Stimulated activated CD8-positive, alpha-beta memory T cell treated with anti-CD3 and anti-CD28 coated beads, Interleukin-4, amount 100 ng/mL, for 1 hour (primary cell): ENCODE measurements around the gene REC114.
"Not testable (repeated sequence)": the region's sequence is repeated elsewhere in the genome, so short reads cannot be mapped to it uniquely, and the experiment has no call there.

Experiments
- DNase-seq, 2 donors: peaks; one replicate each; pipeline ENCODE4 v3.0.0-alpha.2; 2020; ENCODE audit warnings: low read depth in 2 of 2, low spot score in 1 of 2

The REC114 gene

DNA sequence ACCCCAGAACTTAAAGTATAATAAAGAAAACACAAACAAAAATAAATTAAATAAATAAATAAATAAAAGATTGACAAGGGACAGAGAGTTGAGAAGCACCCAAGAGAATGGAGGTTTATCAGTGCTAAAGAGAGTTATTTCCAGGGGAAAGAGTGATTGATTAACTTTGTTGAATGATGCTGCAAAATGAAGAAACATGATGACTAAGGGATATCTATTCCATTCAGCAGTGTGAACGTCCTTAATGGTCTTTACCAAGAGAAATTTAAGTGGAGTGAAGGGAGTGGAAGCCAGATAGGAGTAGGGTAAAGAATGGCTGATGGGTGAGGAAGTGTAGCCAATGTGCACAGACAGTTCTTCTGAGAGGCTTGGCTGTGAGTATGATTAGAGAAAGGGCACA, 11.1 kb downstream of the REC114 start:
- no peak for DNase-seq

DNA sequence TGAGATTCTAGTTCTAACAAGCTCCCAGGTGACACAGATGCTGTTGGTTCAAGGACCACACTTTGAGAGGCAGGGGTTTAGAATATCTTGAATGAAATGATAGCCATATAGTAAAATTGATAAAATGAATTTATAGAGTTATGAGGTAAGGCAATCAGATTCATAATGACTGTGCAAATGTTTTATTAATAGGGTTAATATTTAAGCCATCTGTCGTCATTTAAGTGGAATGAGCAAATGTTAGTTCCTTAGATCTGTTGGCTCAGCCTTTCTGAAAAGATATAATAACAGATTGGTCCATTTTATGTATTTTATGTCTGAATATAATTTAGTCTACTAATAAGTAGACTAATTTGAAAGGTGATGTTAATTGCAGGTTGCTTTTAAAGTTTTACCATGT, 12.9 kb downstream of the REC114 start:
- DNase-seq: no peak

DNA sequence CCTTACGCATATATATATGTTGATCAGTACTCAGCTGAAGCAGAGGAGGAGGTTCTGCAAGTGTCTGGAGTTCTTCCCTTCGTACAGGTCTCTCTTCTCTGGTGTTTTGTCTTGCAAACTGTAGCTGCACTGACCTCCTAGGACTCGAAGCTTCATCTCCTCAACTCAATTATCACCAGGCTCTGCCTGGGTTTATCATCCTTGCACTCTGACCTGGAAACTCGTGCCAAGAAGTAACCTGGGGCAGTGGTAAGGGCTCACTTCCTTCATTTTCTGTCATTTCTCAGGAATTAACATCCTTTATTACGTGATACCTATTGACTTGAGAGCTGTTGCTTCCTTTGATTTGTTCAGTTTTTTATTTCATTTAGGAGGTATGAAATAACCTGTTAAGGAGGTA, 14.4 kb downstream of the REC114 start:
- DNase-seq: no peak

DNA sequence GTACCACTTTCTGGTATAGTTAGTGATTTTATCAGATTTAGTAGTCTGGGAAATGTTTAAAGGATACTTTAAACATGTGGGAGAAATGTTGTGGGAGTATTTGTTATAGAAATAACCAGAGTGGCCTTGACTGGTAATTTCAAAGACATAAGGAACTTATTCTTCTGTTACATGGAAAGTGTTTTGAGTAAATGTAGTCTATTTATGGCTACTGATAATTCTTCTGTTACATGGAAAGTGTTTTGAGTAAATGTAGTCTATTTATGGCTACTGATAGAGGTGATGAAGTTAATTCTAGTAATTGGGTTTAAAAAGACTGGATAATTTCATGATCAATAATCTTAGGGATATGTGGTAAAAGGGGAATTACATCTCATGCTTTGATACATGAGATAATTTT, 17.7 kb downstream of the REC114 start:
- DNase-seq: no peak

DNA sequence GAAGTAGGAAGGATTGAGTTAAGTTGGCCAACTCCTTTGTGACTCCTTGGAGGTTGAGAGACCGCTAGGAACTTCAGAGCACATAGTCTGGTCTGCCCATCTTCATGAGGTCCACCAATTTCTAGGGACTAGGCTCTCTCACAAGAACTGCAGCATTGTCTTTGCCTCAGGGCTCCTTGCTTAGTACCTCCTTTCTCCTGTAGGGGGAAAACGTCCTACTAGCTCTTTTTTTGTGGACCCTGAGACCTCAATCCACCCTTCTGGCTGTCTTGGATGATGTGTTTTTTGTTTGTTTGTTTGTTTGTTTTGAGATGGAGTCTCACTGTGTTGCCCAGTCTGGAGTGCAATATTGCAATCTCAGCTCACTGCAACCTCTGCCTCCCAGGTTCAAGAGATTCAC, 21.6 kb downstream of the REC114 start:
- DNase-seq: no peak

DNA sequence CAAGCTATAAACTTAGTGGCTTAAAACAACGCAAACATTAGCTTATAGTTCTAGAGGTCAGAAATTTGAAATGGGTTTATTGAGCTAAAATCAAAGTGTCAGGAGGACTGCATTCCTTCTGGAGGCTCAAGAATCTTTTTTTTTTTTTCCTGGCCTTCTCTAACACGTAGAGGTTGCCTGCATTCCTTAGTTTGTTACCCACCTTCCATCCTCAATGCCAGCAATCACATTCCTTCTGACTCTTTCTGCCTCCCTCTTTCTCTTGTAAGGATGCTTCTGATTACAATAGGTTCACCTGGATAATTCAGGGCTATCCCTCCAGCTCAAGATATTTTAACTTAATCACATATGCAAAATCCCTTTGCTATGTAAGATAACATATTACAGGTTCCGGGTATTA, 24.8 kb downstream of the REC114 start:
- no peak for DNase-seq

DNA sequence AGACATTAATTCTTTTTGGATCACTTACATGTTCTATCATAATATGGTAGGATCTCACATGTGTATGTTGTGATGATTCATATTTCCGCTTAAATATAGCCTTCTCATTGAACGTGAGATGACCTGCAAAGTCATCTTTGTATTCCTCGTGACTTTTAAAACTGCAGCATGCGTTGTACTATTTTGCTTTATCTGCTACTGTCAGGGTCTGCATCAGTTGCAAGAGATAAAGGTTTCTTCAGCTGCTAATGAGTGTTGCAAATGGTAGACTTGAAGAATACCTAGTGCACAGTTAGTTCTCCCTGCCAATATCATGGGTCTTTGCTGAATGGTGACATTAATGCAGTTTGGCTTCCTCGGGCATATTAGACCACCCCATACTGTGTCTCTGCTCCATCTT, 31.8 kb downstream of the REC114 start:
- no peak for DNase-seq

DNA sequence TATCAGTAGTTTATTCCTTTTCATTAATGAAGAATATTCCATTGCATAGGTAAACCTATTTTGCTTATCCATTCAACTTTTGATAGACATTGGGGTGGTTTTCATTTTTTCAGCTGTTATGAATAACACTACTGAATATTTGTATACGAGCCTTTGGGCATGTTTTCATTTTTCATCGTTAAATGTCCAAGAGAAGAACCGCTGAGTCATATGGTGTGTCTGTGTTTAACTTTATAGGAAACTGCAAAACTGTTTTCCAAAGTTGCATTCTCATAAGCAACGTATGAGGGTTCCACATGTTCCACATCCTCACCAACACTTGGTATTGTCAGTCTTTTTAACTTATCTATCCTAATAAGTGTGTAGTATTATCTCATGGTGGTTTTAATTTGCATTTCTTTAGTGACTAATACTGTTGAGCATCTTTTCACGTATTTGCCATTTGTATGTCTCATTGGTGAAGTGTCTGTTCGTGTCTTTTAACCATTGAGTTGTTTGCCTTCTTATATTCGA, 33.8 kb downstream of the REC114 start:
- DNase-seq: no peak

DNA sequence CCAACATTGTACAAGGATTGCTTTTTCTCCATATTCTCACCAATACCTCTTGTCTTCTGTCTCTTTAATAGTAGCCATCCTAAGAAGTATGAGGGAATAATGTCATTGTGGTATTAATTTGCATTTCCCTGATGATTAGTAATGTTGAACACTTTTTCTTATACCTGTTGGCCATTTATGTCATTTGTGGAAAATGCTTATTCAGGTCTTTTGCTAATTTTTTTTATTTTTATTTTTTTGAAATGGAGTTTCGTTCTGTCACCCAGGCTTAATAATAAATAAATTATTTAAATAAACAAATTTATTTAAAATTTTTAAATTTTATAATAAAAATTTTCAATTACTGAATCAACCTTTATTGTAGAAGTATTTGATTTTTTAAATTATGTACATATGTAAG, 37.1 kb downstream of the REC114 start:
- DNase-seq: no peak

DNA sequence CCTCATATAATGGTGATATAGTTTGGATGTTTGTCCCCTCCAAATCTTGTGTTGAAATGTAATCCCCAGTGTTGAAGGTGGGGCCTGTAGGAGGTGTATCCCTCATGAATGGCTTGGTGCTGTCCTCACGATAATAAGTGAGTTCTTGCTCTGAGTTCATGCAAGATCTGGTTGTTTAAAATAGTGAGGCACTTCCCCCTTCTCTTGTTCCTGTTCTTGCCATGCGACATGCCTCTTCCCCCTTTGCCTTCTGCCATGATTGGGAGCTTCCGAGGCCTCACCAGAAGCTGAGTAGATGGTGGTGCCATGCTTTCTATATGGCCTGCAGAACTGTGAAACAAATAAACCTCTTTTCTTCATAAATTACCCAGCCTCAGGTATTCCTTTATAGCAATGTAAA, 39.2 kb downstream of the REC114 start:
- DNase-seq: no peak

DNA sequence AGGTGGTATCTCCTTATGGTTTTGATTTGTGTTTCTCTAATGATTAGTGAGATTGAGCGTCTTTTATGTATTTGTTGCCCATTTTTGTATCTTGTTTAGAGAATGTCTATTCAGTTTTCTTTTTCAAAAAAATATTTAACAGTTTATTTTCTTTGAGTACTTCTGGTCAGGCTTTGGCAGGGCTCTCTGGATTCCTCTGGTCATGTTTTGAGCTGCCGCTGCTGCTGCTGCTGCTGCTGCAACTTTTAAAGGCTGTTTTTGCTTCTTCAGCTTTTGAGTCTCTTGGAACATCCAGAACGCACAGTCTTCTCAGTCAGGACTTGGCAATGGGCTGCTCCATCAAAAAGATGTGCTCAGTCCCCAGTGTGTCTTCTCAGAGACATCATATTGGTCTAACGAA, 40.1 kb downstream of the REC114 start:
- no peak for DNase-seq

DNA sequence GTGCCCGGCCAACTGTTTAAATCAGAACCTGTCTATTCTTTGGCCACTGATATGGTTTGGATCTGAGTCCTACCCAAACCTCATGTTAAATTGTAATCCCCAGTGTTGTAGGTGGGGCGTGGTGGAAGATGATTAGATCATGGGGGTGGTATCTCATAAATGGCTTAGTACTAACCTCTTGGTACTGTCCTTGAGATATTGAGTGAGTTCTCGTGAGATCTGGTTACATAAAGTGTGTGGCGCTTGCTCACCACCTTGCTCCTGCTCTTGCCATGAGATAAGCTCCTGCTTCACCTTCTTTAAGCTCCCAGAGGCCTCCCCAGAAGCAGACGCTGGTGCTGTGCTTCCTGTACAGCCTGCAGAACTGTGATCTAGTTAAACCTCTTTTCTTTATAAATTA, 42.4 kb downstream of the REC114 start:
- no peak for DNase-seq

DNA sequence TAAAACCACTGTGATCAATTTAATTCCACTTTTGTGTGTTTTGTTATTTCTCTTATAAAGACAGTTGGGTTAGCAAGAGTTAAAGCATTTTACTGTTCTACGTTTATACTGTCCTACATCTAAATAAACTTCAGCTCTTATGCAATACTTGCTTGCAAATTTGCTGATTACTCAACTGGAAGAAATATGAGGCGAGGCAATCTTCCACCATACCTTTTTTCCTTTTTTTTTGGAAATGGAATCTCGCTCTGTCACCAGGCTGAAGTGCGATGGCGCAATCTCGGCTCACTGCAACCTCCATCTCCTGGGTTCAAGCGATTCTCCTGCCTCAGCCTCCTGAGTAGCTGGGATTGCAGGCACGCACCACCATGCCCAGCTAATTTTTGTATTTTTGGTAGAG, 42.9 kb downstream of the REC114 start:
- DNase-seq: not testable (repeated sequence)

DNA sequence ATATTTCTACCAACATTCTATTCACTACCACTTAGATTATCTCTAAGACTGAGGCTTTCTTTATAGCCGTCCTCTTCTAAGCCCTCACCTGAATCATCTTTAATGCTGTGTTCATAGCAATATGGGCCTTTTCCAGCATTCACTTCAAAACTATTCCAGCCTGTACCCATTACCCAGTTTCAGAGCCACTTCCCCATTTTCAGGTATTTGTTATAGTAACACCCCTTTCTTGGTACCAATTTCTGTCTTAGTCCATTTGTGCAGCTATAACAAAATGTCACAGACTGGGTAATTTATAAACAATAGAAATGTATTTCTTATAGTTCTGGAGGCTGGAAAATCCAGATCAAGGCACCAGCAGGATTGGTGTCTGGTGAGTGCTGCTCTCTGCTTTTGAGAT, 45.7 kb downstream of the REC114 start:
- no peak for DNase-seq

DNA sequence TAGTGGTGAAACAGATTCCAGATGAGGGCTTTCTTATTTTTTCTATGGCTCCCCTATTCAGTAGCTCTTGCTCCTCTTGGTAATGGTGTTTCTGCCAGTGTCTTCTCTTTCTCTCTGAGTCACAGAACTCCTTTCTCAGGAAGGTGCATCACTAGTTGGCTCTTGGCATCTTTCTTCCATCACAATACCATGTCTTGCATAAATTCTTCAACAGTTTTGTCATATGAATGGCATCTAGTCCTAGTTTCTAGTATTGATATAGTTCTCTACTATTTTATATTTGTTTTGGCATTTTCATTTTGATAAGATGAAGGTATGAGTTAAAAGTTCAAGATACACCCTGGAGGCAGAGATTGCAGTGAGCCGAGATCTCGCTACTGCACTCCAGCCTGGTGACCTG, 51.0 kb downstream of the REC114 start:
- DNase-seq: no peak

DNA sequence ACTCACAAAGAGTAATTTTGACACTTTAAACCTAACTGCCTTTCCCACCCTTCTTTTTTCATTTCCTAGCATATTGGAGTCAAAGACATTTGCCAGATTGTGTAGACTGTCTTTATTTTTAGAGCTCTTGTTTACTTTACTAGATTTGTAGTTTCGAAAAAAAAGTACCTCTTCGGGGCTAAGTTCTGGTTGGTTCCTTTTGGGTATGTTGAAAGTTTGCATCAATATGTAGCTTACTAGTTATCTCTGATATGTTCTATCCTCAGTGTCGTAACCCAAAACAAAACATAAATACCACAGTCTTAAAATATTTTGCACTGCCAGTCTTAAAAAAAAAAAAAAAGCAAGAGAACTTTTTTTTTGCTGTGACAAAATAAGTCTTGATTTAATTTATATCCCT, 52.2 kb downstream of the REC114 start:
- no peak for DNase-seq

DNA sequence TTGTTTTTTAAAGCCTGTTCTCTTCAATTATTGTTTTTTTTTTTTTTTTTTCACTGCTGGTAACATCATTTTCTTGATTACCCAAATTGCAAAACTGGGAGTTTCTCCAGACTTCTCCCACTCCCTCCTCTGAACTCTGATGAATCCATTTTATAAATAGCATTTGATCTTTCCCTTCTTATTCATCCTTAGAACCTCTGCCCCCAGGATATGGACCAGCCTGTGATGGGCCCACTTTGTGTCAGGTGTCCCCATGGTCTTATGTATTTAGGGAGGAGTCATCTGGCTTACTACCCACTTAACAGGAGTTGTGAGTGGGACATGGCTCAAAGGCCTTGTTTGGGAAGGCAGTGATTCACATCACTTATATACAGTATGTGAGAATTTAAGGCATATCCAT, 57.7 kb downstream of the REC114 start:
- no peak for DNase-seq

DNA sequence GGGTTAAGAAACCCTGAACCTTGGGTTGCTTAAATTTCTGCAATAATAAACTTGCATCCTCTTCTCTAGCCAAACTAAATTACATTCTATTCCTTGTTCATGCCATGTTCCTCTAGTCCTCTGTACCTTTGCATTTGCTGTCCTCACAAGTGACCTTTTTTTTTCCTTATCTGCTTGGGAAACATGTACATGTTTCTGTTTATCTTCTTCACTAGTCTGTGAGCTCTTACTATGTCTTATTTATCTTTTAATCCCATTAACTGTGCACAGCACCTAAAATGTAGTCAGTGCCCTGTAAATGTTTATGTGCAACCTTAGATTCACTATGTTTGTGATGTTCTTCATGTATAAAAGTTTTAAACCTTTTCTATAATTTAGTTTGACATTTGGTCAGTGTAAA, 61.9 kb downstream of the REC114 start:
- no peak for DNase-seq

DNA sequence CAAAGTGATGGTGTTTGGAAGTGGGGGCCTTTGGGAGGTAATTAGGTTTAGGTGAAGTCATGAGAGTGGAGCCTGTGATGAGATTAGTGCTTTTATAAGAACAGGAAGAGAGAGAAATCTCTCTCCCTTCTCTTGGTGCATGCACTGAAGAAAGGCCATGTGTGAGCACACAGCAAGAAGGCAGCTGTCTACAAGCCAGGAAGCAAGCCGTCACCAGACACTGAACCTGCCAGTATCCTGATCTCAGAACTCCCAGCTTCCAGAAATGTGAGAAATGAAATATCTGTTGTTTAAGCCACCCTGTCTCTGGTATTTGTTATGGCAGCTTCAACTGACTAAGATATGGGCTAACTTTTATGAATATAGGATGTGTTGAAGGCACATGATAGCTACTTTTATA, 72.6 kb downstream of the REC114 start:
- DNase-seq: no peak

DNA sequence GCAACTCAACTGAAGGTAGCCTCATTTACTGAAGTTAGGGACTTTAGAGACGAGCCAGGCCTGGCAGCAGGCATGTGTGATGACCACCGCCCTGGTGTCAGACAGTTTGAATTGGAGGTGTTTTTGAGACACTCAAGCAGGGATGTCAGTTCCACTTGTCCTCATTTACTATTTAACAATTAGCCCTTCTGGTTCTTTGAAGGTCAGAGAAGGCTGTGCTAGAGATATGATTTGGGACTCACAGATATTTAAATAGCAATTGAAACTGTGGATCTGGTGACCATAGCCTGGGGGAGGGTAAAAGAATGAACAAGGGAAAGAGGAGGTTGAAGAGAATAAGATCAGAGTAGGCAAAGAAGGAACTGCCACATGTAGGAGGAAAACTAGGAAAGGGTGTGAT, 74.6 kb downstream of the REC114 start:
- DNase-seq: no peak

DNA sequence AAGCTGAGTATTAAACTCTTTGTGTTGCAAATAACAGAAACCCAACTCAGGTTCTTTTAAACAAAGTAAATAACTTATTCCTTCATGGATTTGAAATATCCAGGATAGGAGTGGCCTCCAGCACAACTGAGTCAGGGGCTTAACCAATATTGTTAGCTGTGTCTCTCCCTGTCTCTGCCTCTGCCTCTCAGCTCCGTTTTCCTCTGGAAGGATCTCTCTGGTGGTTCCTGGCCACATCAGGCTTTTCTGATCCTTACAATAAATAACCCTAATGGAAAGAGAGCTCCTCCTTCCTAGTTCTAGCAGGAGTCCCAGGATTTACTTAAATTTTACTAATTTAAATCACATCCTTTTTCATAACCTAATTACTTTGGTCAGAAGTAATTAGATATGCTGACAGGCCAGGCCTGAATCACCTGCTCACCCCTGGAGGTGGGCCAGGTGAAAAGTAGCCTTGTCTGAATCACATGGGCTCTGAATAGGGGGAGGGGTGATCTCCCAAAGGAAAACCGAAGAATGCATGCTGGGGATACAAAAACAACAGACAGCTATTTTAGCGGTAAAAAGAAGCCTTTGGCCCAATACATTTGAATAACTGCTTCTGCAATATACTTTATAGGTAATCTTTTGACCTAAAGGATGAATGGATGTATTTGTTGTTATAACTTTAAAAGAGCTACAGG, 75.4 kb downstream of the REC114 start:
- no peak for DNase-seq

DNA sequence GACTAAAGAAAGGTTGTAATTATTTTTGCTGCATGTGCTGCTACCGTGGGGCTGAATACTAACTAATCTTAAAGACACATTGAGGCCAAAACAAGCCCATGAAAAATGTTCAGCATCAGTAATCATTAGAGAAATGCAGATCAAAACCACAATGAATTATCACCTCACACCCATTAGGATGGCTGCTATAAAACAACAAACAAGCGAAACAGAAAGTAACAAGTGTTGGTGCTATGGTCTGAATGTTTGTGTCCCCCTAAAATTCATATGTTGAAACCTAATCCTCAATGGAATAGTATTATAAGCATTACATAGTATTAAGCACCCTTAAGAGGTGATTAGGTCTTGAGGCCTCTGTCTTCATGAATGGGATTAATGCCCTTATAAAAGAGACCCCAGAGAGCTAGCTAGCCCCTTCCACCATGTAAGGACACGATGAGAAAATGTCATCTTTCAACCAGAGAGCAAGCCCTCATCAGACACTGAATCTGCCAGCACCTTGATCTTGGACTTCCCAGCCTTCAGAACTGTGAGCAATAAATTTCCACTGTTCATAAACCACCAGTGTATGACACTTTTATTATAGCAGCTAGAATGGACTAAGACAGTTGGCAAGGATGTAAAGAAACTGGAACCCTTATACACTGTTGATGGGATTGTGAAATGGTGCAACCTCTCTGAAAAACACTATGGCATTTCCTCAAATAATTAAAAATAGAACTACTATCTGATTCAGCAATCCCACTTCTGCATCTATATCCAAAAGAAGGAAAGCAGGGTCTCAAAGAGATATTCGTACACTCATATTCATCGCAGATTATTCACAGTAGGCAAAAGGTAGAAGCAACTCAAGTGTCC, 76.1 kb downstream of the REC114 start:
- DNase-seq: no peak

DNA sequence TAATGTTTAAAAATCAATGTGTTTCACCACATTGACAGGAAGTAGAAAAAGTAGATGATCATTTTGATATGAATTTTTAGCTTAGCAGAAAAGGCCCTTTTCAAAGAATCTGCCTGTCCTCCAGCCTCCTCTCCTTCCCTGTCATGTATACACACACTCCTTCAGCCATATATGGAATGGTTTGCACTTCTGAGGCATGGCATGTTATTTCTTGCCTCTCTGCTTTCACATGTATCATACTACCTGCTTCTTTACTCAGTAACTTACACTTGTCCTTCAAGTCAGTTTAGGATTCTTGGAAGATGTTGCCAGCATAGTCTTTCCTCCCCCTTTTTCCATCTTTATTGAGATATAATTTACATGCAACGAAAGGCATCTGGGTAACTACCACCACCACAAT, 79.0 kb downstream of the REC114 start:
- DNase-seq: no peak
